H1 (cell line): Measurements from ENCODE around the gene PRCD. TPM values are rescaled to one million over a fixed set of nuclear protein-coding genes. Genes with fewer than 3 reads are reported as not detected.

ENCODE experiments used
- CTCF ChIA-PET: fragments of 300-600 bp; sonication (Branson Sonifier 250); formaldehyde crosslinking; loops from one replicate; lab custom pipeline; 2021; ENCODE audit not compliant: partially characterized antibody; lab: Charles Lee
- POLR2A ChIA-PET: fragments of 300-600 bp; sonication (Branson Sonifier 250); formaldehyde crosslinking; loops from one replicate; lab custom pipeline; 2021; ENCODE audit warnings: inconsistent platforms; ENCODE audit not compliant: partially characterized antibody; lab: Charles Lee
- DNase-seq, 2 experiments: peaks; one replicate each; pipeline versions ENCODE4 v3.0.0 to v3.0.0-alpha.2; 2010 to 2022; ENCODE audit warnings: low spot score in 2 of 2, low read depth in 1 of 2, mixed read lengths in 1 of 2
- FAIRE-seq: peaks from 2 replicates; lab custom pipeline; 2011; peaks lifted over from hg19 to GRCh38; lab: Jason Lieb, UNC
- H2AFZ ChIP-seq: 2 replicates; pipeline ENCODE4 v1.8.1; 2012; ENCODE audit warnings: low read length, inconsistent platforms
- H2AK5ac ChIP-seq: 2 replicates; pipeline ENCODE4 v1.6.1; 2013; ENCODE audit warnings: low read depth, low read length
- H2BK120ac ChIP-seq: replicated peaks from 2 replicates; pipeline ENCODE3; 2013; ENCODE audit warnings: low read depth, low read length, inconsistent platforms
- H2BK12ac ChIP-seq: 2 replicates; pipeline ENCODE4 v1.6.1; 2013; ENCODE audit warnings: low read depth, low read length
- H2BK15ac ChIP-seq: 2 replicates; pipeline ENCODE4 v1.6.1; 2013; ENCODE audit warnings: low read length
- H2BK20ac ChIP-seq: 2 replicates; pipeline ENCODE4 v1.6.1; 2013; ENCODE audit warnings: low read length
- H2BK5ac ChIP-seq: 2 replicates; pipeline ENCODE4 v1.6.1; 2013; ENCODE audit warnings: low read depth, low read length
- H3K14ac ChIP-seq: 2 replicates; pipeline ENCODE4 v1.6.1; 2013; ENCODE audit warnings: inconsistent platforms; ENCODE audit not compliant: insufficient read length
- H3K18ac ChIP-seq: 2 replicates; pipeline ENCODE4 v1.6.1; 2013; ENCODE audit warnings: low read length; ENCODE audit errors: extremely low read depth
- H3K23ac ChIP-seq: 2 replicates; pipeline ENCODE4 v1.6.1; 2013; ENCODE audit warnings: inconsistent platforms; ENCODE audit not compliant: insufficient read length
- H3K23me2 ChIP-seq: 2 replicates; pipeline ENCODE4 v1.6.1; 2013; ENCODE audit warnings: low read depth, low read length
- H3K27ac ChIP-seq: 2 replicates; pipeline ENCODE4 v1.6.1; 2011; ENCODE audit warnings: low read depth, low read length, inconsistent platforms
- H3K27me3 ChIP-seq, 4 experiments: replicated peaks in 1 of 4; 1 replicate in 1 of 4; 2 replicates in 3 of 4; pipeline versions ENCODE4 v1.6.1 to v1.8.1; 2011 to 2013; ENCODE audit warnings: low read length in 3 of 4, mild to moderate bottlenecking in 3 of 4, inconsistent platforms in 2 of 4, mixed read lengths in 2 of 4, moderate library complexity in 1 of 4; ENCODE audit not compliant: control insufficient read depth in 3 of 4, insufficient read depth in 3 of 4; ENCODE audit errors: extremely low read depth in 1 of 4
- H3K36me3 ChIP-seq, 4 experiments: 2 replicates each; pipeline versions ENCODE4 v1.6.1 to v1.8.1; 2011 to 2013; ENCODE audit warnings: mild to moderate bottlenecking in 4 of 4, low read length in 3 of 4, moderate library complexity in 2 of 4, control low read depth in 1 of 4, inconsistent platforms in 1 of 4; ENCODE audit not compliant: insufficient read depth in 4 of 4, control insufficient read depth in 2 of 4
- H3K4ac ChIP-seq: replicated peaks from 2 replicates; pipeline ENCODE3; 2013; ENCODE audit warnings: low read length, low read depth, mixed read lengths, inconsistent platforms; ENCODE audit not compliant: insufficient read length
- H3K4me1 ChIP-seq, 4 experiments: replicated peaks in 1 of 4; 1 replicate in 1 of 4; 2 replicates in 3 of 4; pipeline versions ENCODE4 v1.6.1 to v1.8.1; 2011 to 2013; ENCODE audit warnings: low read length in 3 of 4, inconsistent platforms in 2 of 4, mixed read lengths in 1 of 4; ENCODE audit not compliant: insufficient read depth in 4 of 4, control insufficient read depth in 3 of 4
- H3K4me2 ChIP-seq, 2 experiments: 2 replicates each; pipeline versions ENCODE4 v1.6.1 to v1.8.1; 2011 to 2013; ENCODE audit warnings: low read depth in 2 of 2, low read length in 2 of 2, control low read depth in 1 of 2, inconsistent platforms in 1 of 2, mild to moderate bottlenecking in 1 of 2; ENCODE audit not compliant: insufficient read depth in 1 of 2
- H3K4me3 ChIP-seq, 4 experiments: fragments of 200-600, 300-600 bp in 1 of 4; sonication (generic), shearing (Covaris generic), sonication (Bioruptor Twin) in 1 of 4; 2 replicates each; pipeline versions ENCODE4 v1.5.1 to v1.8.1; 2011 to 2016; ENCODE audit warnings: low read length in 4 of 4, low read depth in 3 of 4, control low read depth in 2 of 4, inconsistent platforms in 2 of 4, mild to moderate bottlenecking in 2 of 4, mixed read lengths in 1 of 4, moderate library complexity in 1 of 4; ENCODE audit not compliant: insufficient read depth in 2 of 4; ENCODE audit errors: extremely low read depth in 1 of 4
- H3K56ac ChIP-seq: replicated peaks from 2 replicates; pipeline ENCODE3; 2013; ENCODE audit warnings: low read depth, mild to moderate bottlenecking, mixed read lengths, low read length, inconsistent platforms; ENCODE audit not compliant: insufficient read length
- H3K79me1 ChIP-seq: 2 replicates; pipeline ENCODE4 v1.6.1; 2013; ENCODE audit warnings: low read depth, low read length, control low read depth
- H3K79me2 ChIP-seq, 2 experiments: 2 replicates each; pipeline versions ENCODE4 v1.6.1 to v1.8.1; 2012 to 2013; ENCODE audit warnings: low read length in 2 of 2, mild to moderate bottlenecking in 2 of 2, inconsistent platforms in 1 of 2; ENCODE audit not compliant: insufficient read depth in 2 of 2, control insufficient read depth in 1 of 2
- H3K9ac ChIP-seq, 4 experiments: replicated peaks in 1 of 4; 1 replicate in 1 of 4; 2 replicates in 3 of 4; pipeline versions ENCODE4 v1.6.1 to v1.8.1; 2011 to 2013; ENCODE audit warnings: low read depth in 3 of 4, low read length in 3 of 4, control low read depth in 2 of 4, mild to moderate bottlenecking in 2 of 4, moderate library complexity in 2 of 4, inconsistent platforms in 1 of 4; ENCODE audit errors: extremely low read depth in 1 of 4
- H3K9me3 ChIP-seq, 2 experiments: 2 replicates each; pipeline versions ENCODE4 v1.6.1 to v1.8.1; 2012 to 2013; ENCODE audit warnings: mild to moderate bottlenecking in 2 of 2, moderate library complexity in 2 of 2, control low read depth in 1 of 2, inconsistent platforms in 1 of 2, low read depth in 1 of 2, low read length in 1 of 2, mixed read lengths in 1 of 2; ENCODE audit not compliant: insufficient read depth in 2 of 2
- H4K20me1 ChIP-seq, 2 experiments: replicated peaks in 1 of 2; 2 replicates each; pipeline versions ENCODE3 to v1.8.1; 2011 to 2013; ENCODE audit warnings: inconsistent platforms in 2 of 2, low read length in 2 of 2, mild to moderate bottlenecking in 1 of 2; ENCODE audit not compliant: insufficient read depth in 2 of 2, control insufficient read depth in 1 of 2
- H4K5ac ChIP-seq: 2 replicates; pipeline ENCODE4 v1.6.1; 2013; ENCODE audit warnings: low read length, low read depth, mixed read lengths, inconsistent platforms; ENCODE audit not compliant: insufficient read length
- H4K8ac ChIP-seq: 2 replicates; pipeline ENCODE4 v1.8.0; 2013; ENCODE audit warnings: mild to moderate bottlenecking, moderate library complexity, low read length, inconsistent platforms; ENCODE audit not compliant: insufficient read depth; ENCODE audit errors: extremely low read depth
- H4K91ac ChIP-seq: replicated peaks from 2 replicates; pipeline ENCODE3; 2013; ENCODE audit warnings: low read length, mixed read lengths, inconsistent platforms; ENCODE audit not compliant: insufficient read length
- CHD1 ChIP-seq: IDR thresholded peaks from 2 replicates; pipeline ENCODE4 v1.6.1; 2012; ENCODE audit warnings: low read depth, low read length, improper control_type of control experiment
- SIN3A ChIP-seq, 2 experiments: IDR thresholded peaks in 1 of 2; conservative IDR thresholded peaks in 1 of 2; 2 replicates each; pipeline ENCODE4 v1.6.1; 2011 to 2012; ENCODE audit warnings: low read length in 2 of 2, improper control_type of control experiment in 1 of 2, low read depth in 1 of 2, mild to moderate bottlenecking in 1 of 2
- YY1 ChIP-seq: IDR thresholded peaks from 2 replicates; pipeline ENCODE4 v1.6.1; 2011; ENCODE audit warnings: low read depth, mild to moderate bottlenecking, low read length
- WGBS, 2 experiments: shearing (Covaris generic) in 1 of 2; methylation state at CpG; one replicate each; pipeline versions ENCODE4 v1.1.6 to v1.1.7; 2013 to 2015; ENCODE audit warnings: low lambda C conversion rate in 2 of 2, mixed read lengths in 2 of 2, inconsistent platforms in 1 of 2, low coverage in 1 of 2, missing lambda C conversion rate in 1 of 2; ENCODE audit not compliant: insufficient replicate concordance in 2 of 2, insufficient coverage in 1 of 2, insufficient read length in 1 of 2; ENCODE audit errors: extremely low coverage in 1 of 2, missing lambda C conversion rate in 1 of 2; 5-methylcytosine and 5-hydroxymethylcytosine counted together
- polyA plus RNA-seq, 7 experiments: library from polyadenylated mRNA; depleted of rRNA in 3 of 7; stranded (reverse) in 5 of 7; unstranded in 2 of 7; fragments of >200 nt in 5 of 7; fragments of 200-250 nt in 2 of 7; gene quantifications; 1 replicate in 5 of 7; 2 replicates in 1 of 7; 4 replicates in 1 of 7; pipeline versions ENCODE4 v1.2.1 to v1.2.3, GENCODE V29; 2011 to 2013; ENCODE audit warnings: missing spikeins in 2 of 7, mixed read lengths in 2 of 7
- total RNA-seq: library from RNA; stranded (reverse); fragmentation: NEBNext Ultra II Directional; extraction: Animal tissue kit (Norgen Biotek cat#: 25700); gene quantifications from 2 replicates; pipeline ENCODE4 v1.2.1, GENCODE V29; 2021

The PRCD gene
- total and polyA plus RNA-seq, 2 of the 8 experiments (the other 6 are each of a cell fraction or from before 2014, with no cell fraction given): 0.77 to 2.1 TPM

DNA sequence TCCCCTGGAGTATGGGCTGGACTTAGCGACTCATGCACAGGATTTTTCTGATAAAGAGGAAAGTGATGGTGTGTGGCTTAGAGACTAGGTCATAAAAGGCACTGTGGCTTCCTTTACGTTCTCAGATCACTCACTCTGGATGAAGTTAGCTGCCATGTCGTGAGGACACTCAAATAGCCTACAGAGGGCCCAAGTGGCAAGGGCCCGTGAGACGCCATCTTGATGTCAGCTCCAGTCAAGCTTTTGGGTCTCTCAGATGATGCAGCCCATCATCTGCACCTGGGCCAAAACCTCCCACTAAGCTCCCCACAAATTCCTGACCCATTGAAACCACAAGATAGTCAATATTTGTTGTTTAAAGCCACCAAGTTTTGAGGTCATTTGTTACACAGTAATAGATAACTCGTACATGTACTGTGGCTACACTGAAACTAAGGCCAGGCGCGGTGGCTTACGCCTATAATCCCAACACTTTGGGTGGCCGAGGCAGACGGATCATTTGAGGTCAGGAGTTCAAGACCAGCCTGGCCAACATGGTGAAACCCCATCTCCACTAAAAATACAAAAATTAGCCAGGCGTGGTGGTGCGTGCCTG, 31.1 kb downstream of the PRCD start:
- no peak overlapping the region for H3K4ac ChIP-seq
- CTCF ChIA-PET: interaction anchor here (0.7 to 9.3 kb wide), 18 partner anchors 9 to 358 kb away, joined by 3 to 71 read pairs (median 4); partner anchors contain the start of genes AANAT and PRCD
- H2BK12ac ChIP-seq: no peak overlapping the region

More for the DNA sequence above, 31.1 kb downstream of the PRCD start:
- Histone ChIP-seq H3K23me2 (no peaks in the 10 kb centered on the region; the same call in 1 of the 2 replicates), H2BK5ac (no peak overlapping the region), H4K8ac (no peak overlapping the region), H4K91ac (no peak overlapping the region), H4K20me1 (peaks cover 12 to 17% of the 10 kb centered on the region in 2 experiments), H3K79me1 (peaks cover 2% of the 10 kb centered on the region; the same call in 1 of the 2 replicates), H2BK20ac (no peak overlapping the region), H3K4me3 (no peak overlapping the region), H2AK5ac (no peak overlapping the region), H3K56ac (no peak overlapping the region)
- TF ChIP-seq YY1: peak; percentile 53; the same call in 1 of the 2 replicates
- no peak for TF ChIP-seq SIN3A (conservative IDR thresholded peaks at IDR 0.05 in 1 of 2, IDR thresholded peaks at IDR 0.05 in 1 of 2; ENCODE audit: low read depth in 1 of 2, low read length in 2 of 2)
- TF ChIP-seq CHD1: no peak
- TF ChIP-seq, all 59 proteins: peak for 1
- Histone ChIP-seq H3K9ac (no peak overlapping the region), H3K18ac (no peak overlapping the region), H3K27ac (no peak overlapping the region), H2AFZ (no peak overlapping the region), H3K4me1 (peaks cover 0 to 21% (median 5%) of the 10 kb centered on the region in 4 experiments; a peak in 6 of 7 replicates), H3K79me2 (no peaks in the 10 kb centered on the region), H4K5ac (no peak overlapping the region), H3K23ac (no peak overlapping the region), H3K36me3 (peaks cover under 1 to 8% (median 4%) of the 10 kb centered on the region in 4 experiments; a peak in 3 of 8 replicates), H2BK15ac (no peak overlapping the region), H3K9me3 (no peaks in the 10 kb centered on the region), H3K27me3 (no peaks in the 10 kb centered on the region; a peak in 2 of 7 replicates), H2BK120ac (no peak overlapping the region), H3K14ac (no peak overlapping the region), H3K4me2 (no peak overlapping the region)
- FAIRE-seq (no peak), DNase-seq (no peak)
- POLR2A ChIA-PET: interaction anchor here (1.4 to 7.7 kb wide), 5 partner anchors 10 to 118 kb away, joined by 3 to 133 read pairs (median 5); partner anchors contain the start of gene ST6GALNAC2
- WGBS, 2 experiments: 95% methylated on average over 13 of the region's 13 CpGs; no CpG with 5 or more reads in 1 of the 2 experiments
